OCI-LY1 (cell line): Measurements from ENCODE around the gene MCTP1.

Experiments
- CTCF ChIP-seq: fragments of 200-600 bp; sonication (generic), shearing (Covaris generic); IDR thresholded peaks from 2 replicates; pipeline ENCODE4 v1.5.1; 2017; ENCODE audit warnings: mild to moderate bottlenecking, antibody characterized with exemption, low read length, moderate library complexity, mixed read lengths
- EZH2 ChIP-seq: fragments of 200-600 bp; sonication (generic), shearing (Covaris generic); IDR thresholded peaks from 2 replicates; pipeline ENCODE4 v1.8.0; 2017; ENCODE audit warnings: borderline replicate concordance, mixed run types, mild to moderate bottlenecking, antibody characterized with exemption, low read length, moderate library complexity, mixed read lengths

GRCh38 chr5:94968507-94969095 lies 316.3 kb downstream of the MCTP1 start:
- peak; percentile 73 for TF ChIP-seq CTCF
- no peak for TF ChIP-seq EZH2
